ENCODE results near the gene SLC9A9. TPM values are rescaled to one million over a fixed set of nuclear protein-coding genes. Genes with fewer than 3 reads are reported as not detected.
A peak's percentile ranks its signal among the peaks of the same experiment; 100 is the strongest.
"Not testable (repeated sequence)": the region's sequence is repeated elsewhere in the genome, so short reads cannot be mapped to it uniquely, and the experiment has no call there.

SLC9A9 gene
- total and polyA plus RNA-seq, 7 experiments from 2014 or later = 9.3 to 23.1 (median 16.6) TPM

DNA sequence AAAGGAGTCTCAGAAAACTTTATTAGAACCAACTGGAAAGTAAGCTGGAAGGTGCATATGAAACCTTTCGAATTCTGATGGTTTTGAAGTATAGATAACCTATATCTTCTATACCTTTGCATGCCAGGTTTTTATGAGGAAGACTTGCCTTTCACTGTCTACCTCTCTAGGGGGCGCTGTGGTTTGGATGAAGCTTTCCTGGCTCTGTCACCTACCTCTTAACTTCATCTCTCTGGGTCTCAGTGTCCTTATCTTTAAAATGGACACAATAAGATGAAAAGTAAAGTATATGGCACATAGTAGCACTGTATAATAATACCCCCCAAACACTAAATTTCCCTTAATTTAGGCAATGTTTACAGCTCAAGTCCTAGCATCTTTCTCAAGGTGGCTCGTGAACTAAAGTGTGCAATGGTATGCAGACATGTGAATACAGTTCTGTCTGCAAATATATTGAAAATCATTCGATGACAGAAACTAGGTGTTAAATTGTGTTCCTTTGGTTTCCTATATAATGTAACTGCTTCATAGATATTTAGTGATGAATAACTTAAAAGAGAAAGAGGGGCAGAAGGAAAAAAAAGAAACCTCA is 414.4 kb downstream of the SLC9A9 start:
- Histone ChIP-seq H3K27me3 (ENCODE audit: control insufficient read depth in 2 of 2, insufficient read depth in 2 of 2, low read length in 2 of 2) (no peaks in the 10 kb centered on the region), H3K9me3 (ENCODE audit: control insufficient read depth in 2 of 3, low read length in 3 of 3) (no peaks in the 10 kb centered on the region), H3K4me1 (ENCODE audit: control insufficient read depth in 2 of 2, insufficient read depth in 2 of 2, low read length in 2 of 2) (no peaks in the 10 kb centered on the region), H3K36me3 (ENCODE audit: control insufficient read depth in 2 of 3, insufficient read depth in 3 of 3, low read length in 3 of 3) (no peaks in the 10 kb centered on the region), H3K4me3 (ENCODE audit: low read length) (no peak overlapping the region), H3K27ac (ENCODE audit: low read depth, low read length) (no peak overlapping the region)
- Mint-ChIP-seq H3K27ac (no peak overlapping the region), H3K4me3 (no peak overlapping the region), H3K9me3 (no peaks in the 10 kb centered on the region), H3K36me3 (peaks cover 0 to 12% (median 3%) of the 10 kb centered on the region in 5 donors), H3K4me1 (peaks cover 0 to 11% (median 0%) of the 10 kb centered on the region in 7 donors), H3K27me3 (no peaks in the 10 kb centered on the region)
- no peak for ATAC-seq
- ChIA-PET POLR2A (no interaction called here), CTCF (interaction anchor here (0.8 kb wide), 1 partner anchor 330 kb away, joined by 3 read pairs; no protein-coding TSS in a partner anchor)
- peak in 1 of 9 donors; percentile 12 for DNase-seq
- intact Hi-C loops (cut with micrococcal nuclease) = loop anchor here in 1 of 2 donors (1.0 kb wide), 1 partner anchor 240 kb away; no protein-coding TSS in a partner anchor

DNA sequence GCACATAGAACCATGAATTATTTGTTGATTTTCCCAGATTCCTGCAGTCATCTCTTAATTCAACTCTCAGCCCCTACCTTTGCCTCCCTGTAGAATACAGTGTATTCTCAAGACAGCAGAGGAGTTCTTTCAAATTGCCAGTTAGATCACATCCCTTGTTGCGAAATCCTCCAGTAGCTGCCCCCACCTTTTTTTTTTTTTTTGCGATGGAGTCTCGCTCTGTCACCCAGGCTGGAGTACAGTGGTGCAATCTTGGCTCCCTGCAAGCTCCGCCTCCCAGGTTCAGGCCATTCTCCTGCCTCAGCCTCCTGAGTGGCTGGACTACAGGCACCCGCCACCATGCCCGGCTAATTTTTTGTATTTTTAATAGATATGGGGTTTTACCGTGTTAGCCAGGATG is 417.0 kb downstream of the SLC9A9 start:
- peaks cover 0 to 11% (median 4%) of the 10 kb centered on the region in 7 donors for H3K4me1 Mint-ChIP-seq
- H3K27ac ChIP-seq (ENCODE audit: low read depth, low read length); H3K4me3 Mint-ChIP-seq; H3K27me3 ChIP-seq (ENCODE audit: control insufficient read depth in 2 of 2, insufficient read depth in 2 of 2, low read length in 2 of 2); DNase-seq; POLR2A ChIA-PET; H3K9me3 Mint-ChIP-seq; H3K27me3 Mint-ChIP-seq; intact Hi-C loops (cut with micrococcal nuclease); CTCF ChIA-PET; H3K36me3 ChIP-seq (ENCODE audit: control insufficient read depth in 2 of 3, insufficient read depth in 3 of 3, low read length in 3 of 3); H3K4me1 ChIP-seq (ENCODE audit: control insufficient read depth in 2 of 2, insufficient read depth in 2 of 2, low read length in 2 of 2); H3K4me3 ChIP-seq (ENCODE audit: low read length); H3K36me3 Mint-ChIP-seq; H3K9me3 ChIP-seq (ENCODE audit: control insufficient read depth in 2 of 3, low read length in 3 of 3): not testable (repeated sequence)
- H3K27ac Mint-ChIP-seq = peak overlapping the region in 1 of 9 donors; percentile 42
- peak; percentile 58 for ATAC-seq

DNA sequence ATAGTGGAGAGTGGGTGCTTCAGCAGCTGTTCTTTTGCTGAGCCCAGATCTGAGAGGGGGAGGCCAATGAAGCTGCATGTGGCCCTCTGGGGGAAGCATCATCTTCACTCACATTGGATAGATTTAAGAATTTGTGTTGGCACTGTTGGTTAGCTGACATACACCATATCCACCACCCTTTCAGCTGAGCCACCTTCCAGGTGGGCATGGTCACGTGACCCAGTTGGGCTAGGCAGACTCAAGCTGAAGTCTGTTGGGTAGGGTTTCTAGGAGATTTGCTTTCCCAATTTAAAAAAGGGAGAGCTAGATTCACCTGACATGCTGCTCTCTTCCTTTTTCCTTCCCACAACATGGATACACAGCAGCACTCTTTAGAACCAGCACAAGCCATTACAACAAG is 417.7 kb downstream of the SLC9A9 start:
- DNase-seq (no peak), ATAC-seq (no peak)
- Mint-ChIP-seq H3K9me3 (no peaks in the 10 kb centered on the region), H3K36me3 (peaks cover 0 to 4% (median 3%) of the 10 kb centered on the region in 5 donors), H3K27me3 (no peaks in the 10 kb centered on the region), H3K4me3 (no peak overlapping the region), H3K27ac (no peak overlapping the region), H3K4me1 (peaks cover 0 to 11% (median 4%) of the 10 kb centered on the region in 7 donors)
- Histone ChIP-seq H3K9me3 (ENCODE audit: control insufficient read depth in 2 of 3, low read length in 3 of 3) (no peaks in the 10 kb centered on the region), H3K27ac (ENCODE audit: low read depth, low read length) (no peak overlapping the region), H3K27me3 (ENCODE audit: control insufficient read depth in 2 of 2, insufficient read depth in 2 of 2, low read length in 2 of 2) (no peaks in the 10 kb centered on the region), H3K4me3 (ENCODE audit: low read length) (no peak overlapping the region), H3K36me3 (ENCODE audit: control insufficient read depth in 2 of 3, insufficient read depth in 3 of 3, low read length in 3 of 3) (no peaks in the 10 kb centered on the region), H3K4me1 (ENCODE audit: control insufficient read depth in 2 of 2, insufficient read depth in 2 of 2, low read length in 2 of 2) (no peaks in the 10 kb centered on the region)
- intact Hi-C loops (cut with micrococcal nuclease) = no loop called here
- CTCF ChIA-PET = no interaction called here
- POLR2A ChIA-PET = no interaction called here

DNA sequence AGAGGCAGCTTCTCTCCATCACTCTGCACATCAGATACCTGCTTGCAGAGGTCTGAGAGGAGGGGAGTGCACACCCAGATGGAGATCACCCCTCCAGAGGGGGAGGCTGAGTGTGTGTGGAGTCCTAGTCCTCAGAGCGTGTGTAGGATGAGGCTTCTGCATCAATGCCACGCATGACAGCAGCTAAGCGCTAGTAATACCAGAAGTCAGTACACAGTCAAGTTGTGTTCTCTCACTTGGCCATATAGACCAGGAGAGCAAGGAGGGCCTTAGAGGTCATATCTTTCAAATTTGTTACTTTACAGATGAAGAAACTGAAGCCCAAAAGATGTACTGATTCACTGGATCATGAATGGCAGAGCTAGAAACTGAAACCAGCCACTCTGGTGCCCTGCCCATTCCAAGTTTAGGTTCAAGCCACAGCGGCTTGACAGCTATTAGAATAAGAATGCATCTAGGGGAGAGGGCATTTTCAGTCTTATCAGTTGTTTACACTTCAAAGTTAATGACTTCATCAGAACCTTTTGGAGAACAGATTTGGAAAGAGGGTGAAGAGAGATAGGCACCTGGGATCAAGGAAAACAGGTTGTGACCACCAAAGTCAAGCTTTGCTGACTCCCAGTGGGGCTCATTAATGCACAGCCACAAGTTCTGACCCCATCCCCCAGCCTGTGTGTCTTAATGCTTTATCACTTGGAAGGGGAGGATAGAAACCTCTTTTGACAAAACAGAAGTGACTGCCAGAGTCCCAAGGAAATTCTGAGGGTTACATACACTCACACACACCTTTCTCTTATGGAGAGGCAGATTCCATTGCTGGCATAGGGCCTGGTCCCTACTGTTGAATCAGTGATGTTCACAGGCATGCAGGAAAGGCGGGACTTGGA is 418.4 kb downstream of the SLC9A9 start:
- Histone ChIP-seq H3K27me3 (ENCODE audit: control insufficient read depth in 2 of 2, insufficient read depth in 2 of 2, low read length in 2 of 2) (no peaks in the 10 kb centered on the region), H3K27ac (ENCODE audit: low read depth, low read length) (no peak overlapping the region), H3K9me3 (ENCODE audit: control insufficient read depth in 2 of 3, low read length in 3 of 3) (no peaks in the 10 kb centered on the region), H3K4me1 (ENCODE audit: control insufficient read depth in 2 of 2, insufficient read depth in 2 of 2, low read length in 2 of 2) (no peaks in the 10 kb centered on the region), H3K36me3 (ENCODE audit: control insufficient read depth in 2 of 3, insufficient read depth in 3 of 3, low read length in 3 of 3) (no peaks in the 10 kb centered on the region), H3K4me3 (ENCODE audit: low read length) (no peak overlapping the region)
- Mint-ChIP-seq H3K9me3 (no peaks in the 10 kb centered on the region), H3K36me3 (peaks cover 0 to 4% (median 3%) of the 10 kb centered on the region in 5 donors), H3K27me3 (no peaks in the 10 kb centered on the region), H3K4me3 (no peak overlapping the region), H3K27ac (peak overlapping the region in 1 of 9 donors; percentile 37), H3K4me1 (peaks cover 0 to 11% (median 5%) of the 10 kb centered on the region in 7 donors)
- intact Hi-C loops (cut with micrococcal nuclease) = no loop called here
- ATAC-seq = no peak
- ChIA-PET CTCF (no interaction called here), POLR2A (no interaction called here)
- no peak for DNase-seq

DNA sequence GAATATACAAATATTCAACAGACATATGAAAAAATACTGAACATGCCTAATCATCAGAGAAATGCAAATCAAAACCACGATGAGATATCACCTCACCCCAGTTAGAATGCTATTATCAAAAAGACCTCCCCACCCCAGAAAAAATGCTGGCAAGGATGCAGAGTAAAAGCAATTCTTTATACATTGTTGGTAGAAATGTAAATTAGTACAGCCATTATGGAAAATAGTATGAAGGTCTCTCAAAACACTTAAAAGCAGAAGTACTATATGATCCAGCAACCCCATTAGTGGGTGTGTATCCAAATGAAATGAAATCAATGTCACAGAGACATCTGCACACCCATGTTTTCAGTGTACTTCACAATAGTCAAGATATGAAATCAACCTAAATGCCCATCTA is 420.0 kb downstream of the SLC9A9 start:
- intact Hi-C loops (cut with micrococcal nuclease) = no loop called here
- H3K36me3 Mint-ChIP-seq = peaks cover 0 to 5% (median 3%) of the 10 kb centered on the region in 5 donors
- no peak overlapping the region for H3K4me3 ChIP-seq (ENCODE audit: low read length)
- H3K4me1 Mint-ChIP-seq = peaks cover 5 to 18% (median 11%) of the 10 kb centered on the region in 7 donors
- no peaks in the 10 kb centered on the region for H3K36me3 ChIP-seq (ENCODE audit: control insufficient read depth in 2 of 3, insufficient read depth in 3 of 3, low read length in 3 of 3)
- H3K4me1 ChIP-seq (ENCODE audit: control insufficient read depth in 2 of 2, insufficient read depth in 2 of 2, low read length in 2 of 2) = no peaks in the 10 kb centered on the region
- ChIA-PET CTCF (no interaction called here), POLR2A (no interaction called here)
- no peaks in the 10 kb centered on the region for H3K9me3 Mint-ChIP-seq
- H3K27me3 ChIP-seq (ENCODE audit: control insufficient read depth in 2 of 2, insufficient read depth in 2 of 2, low read length in 2 of 2) = no peaks in the 10 kb centered on the region
- no peaks in the 10 kb centered on the region for H3K9me3 ChIP-seq (ENCODE audit: control insufficient read depth in 2 of 3, low read length in 3 of 3)
- H3K27me3 Mint-ChIP-seq = no peaks in the 10 kb centered on the region
- no peak for ATAC-seq
- no peak overlapping the region for H3K27ac Mint-ChIP-seq
- DNase-seq = no peak
- H3K4me3 Mint-ChIP-seq = no peak overlapping the region
- H3K27ac ChIP-seq (ENCODE audit: low read depth, low read length) = no peak overlapping the region

DNA sequence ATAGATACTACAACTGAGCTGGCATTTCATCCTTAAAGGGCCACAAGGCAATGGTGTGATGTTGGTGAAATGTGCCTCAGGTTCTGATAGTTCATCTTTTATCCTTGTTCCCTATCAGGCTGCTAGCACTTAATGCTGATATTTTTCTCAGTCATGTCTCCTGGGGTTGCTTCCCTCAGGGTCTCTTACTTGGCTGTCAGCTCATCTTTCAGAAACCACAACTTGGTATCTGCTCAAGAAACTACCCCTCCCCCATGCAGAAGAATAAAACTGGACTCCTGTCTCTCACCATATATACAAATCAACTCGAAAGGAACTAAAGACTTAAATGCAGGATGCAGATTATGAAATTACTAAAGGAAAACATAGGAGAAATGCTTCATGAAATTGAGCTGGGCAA is 420.6 kb downstream of the SLC9A9 start:
- no peak overlapping the region for H3K27ac Mint-ChIP-seq
- Histone ChIP-seq H3K36me3 (ENCODE audit: control insufficient read depth in 2 of 3, insufficient read depth in 3 of 3, low read length in 3 of 3) (no peaks in the 10 kb centered on the region), H3K27ac (ENCODE audit: low read depth, low read length) (no peak overlapping the region), H3K4me1 (ENCODE audit: control insufficient read depth in 2 of 2, insufficient read depth in 2 of 2, low read length in 2 of 2) (no peaks in the 10 kb centered on the region), H3K27me3 (ENCODE audit: control insufficient read depth in 2 of 2, insufficient read depth in 2 of 2, low read length in 2 of 2) (no peaks in the 10 kb centered on the region), H3K4me3 (ENCODE audit: low read length) (no peak overlapping the region), H3K9me3 (ENCODE audit: control insufficient read depth in 2 of 3, low read length in 3 of 3) (no peaks in the 10 kb centered on the region)
- no peaks in the 10 kb centered on the region for H3K9me3 Mint-ChIP-seq
- ChIA-PET CTCF (no interaction called here), POLR2A (no interaction called here)
- H3K27me3 Mint-ChIP-seq = peaks cover 0 to 2% (median 0%) of the 10 kb centered on the region in 5 donors
- peaks cover 0 to 12% (median 3%) of the 10 kb centered on the region in 5 donors for H3K36me3 Mint-ChIP-seq
- intact Hi-C loops (cut with micrococcal nuclease) = no loop called here
- H3K4me1 Mint-ChIP-seq = peaks cover 5 to 18% (median 11%) of the 10 kb centered on the region in 7 donors
- no peak for DNase-seq
- H3K4me3 Mint-ChIP-seq = no peak overlapping the region
- ATAC-seq = no peak
